Trophoblast cell (in vitro differentiated cells and primary cell): ENCODE measurements around the gene WDR37.
A peak's percentile ranks its signal among the peaks of the same experiment; 100 is the strongest.

Experiments used
- DNase-seq, 2 donors: peaks; one replicate each; pipeline ENCODE4 v3.0.0-alpha.2; 2016
- H2AFZ ChIP-seq: 2 replicates; pipeline ENCODE4 v1.6.1; 2013; ENCODE audit warnings: low read length, moderate library complexity, mild to moderate bottlenecking; ENCODE audit not compliant: insufficient read depth, poor library complexity
- H2AK5ac ChIP-seq: 2 replicates; pipeline ENCODE4 v1.6.1; 2013; ENCODE audit warnings: mild to moderate bottlenecking, low read length
- H2BK120ac ChIP-seq: 2 replicates; pipeline ENCODE4 v1.6.1; 2013; ENCODE audit warnings: low read length, mild to moderate bottlenecking, moderate library complexity; ENCODE audit not compliant: insufficient read depth, poor library complexity
- H2BK12ac ChIP-seq: 2 replicates; pipeline ENCODE4 v1.6.1; 2013; ENCODE audit warnings: mild to moderate bottlenecking, low read length, moderate library complexity
- H2BK5ac ChIP-seq: 2 replicates; pipeline ENCODE4 v1.6.1; 2013; ENCODE audit warnings: low read length, low read depth, moderate library complexity, mild to moderate bottlenecking; ENCODE audit not compliant: poor library complexity
- H3K14ac ChIP-seq: 2 replicates; pipeline ENCODE4 v1.6.1; 2013; ENCODE audit warnings: mild to moderate bottlenecking, low read length
- H3K18ac ChIP-seq: 2 replicates; pipeline ENCODE4 v1.6.1; 2013; ENCODE audit warnings: mild to moderate bottlenecking, low read length
- H3K23ac ChIP-seq: 2 replicates; pipeline ENCODE4 v1.6.1; 2013; ENCODE audit warnings: low read length
- H3K27ac ChIP-seq: 2 replicates; pipeline ENCODE4 v1.5.1; 2013; ENCODE audit warnings: low read depth, mild to moderate bottlenecking, inconsistent platforms, low read length, moderate library complexity
- H3K27me3 ChIP-seq: 2 replicates; pipeline ENCODE4 v1.6.1; 2013; ENCODE audit warnings: inconsistent platforms, mild to moderate bottlenecking, low read length, moderate library complexity; ENCODE audit not compliant: insufficient read depth
- H3K36me3 ChIP-seq, 2 experiments: 1 replicate in 1 of 2; 2 replicates in 1 of 2; pipeline ENCODE4 v1.6.1; 2013; ENCODE audit warnings: low read length in 2 of 2, mild to moderate bottlenecking in 2 of 2, moderate library complexity in 1 of 2; ENCODE audit not compliant: insufficient read depth in 2 of 2, control insufficient read depth in 1 of 2
- H3K4ac ChIP-seq: 2 replicates; pipeline ENCODE4 v1.6.1; 2013; ENCODE audit warnings: low read depth, mild to moderate bottlenecking, low read length, moderate library complexity
- H3K4me1 ChIP-seq, 2 experiments: 1 replicate in 1 of 2; 2 replicates in 1 of 2; pipeline ENCODE4 v1.6.1; 2013; ENCODE audit warnings: low read length in 2 of 2, mild to moderate bottlenecking in 2 of 2, moderate library complexity in 1 of 2; ENCODE audit not compliant: insufficient read depth in 2 of 2, control insufficient read depth in 1 of 2
- H3K4me2 ChIP-seq: 2 replicates; pipeline ENCODE4 v1.6.1; 2013; ENCODE audit warnings: inconsistent platforms, mild to moderate bottlenecking, low read length, moderate library complexity
- H3K4me3 ChIP-seq: 2 replicates; pipeline ENCODE4 v1.5.1; 2013; ENCODE audit warnings: mild to moderate bottlenecking, low read depth, low read length, inconsistent platforms
- H3K79me1 ChIP-seq: one replicate; pipeline ENCODE4 v1.6.1; 2013; ENCODE audit warnings: low read length
- H3K79me2 ChIP-seq: 2 replicates; pipeline ENCODE4 v1.6.1; 2013; ENCODE audit warnings: low read length, mild to moderate bottlenecking; ENCODE audit not compliant: control insufficient read depth, insufficient read depth, poor library complexity
- H3K9ac ChIP-seq: 2 replicates; pipeline ENCODE4 v1.6.1; 2013; ENCODE audit warnings: mild to moderate bottlenecking, low read length
- H3K9me3 ChIP-seq: 2 replicates; pipeline ENCODE4 v1.6.1; 2013; ENCODE audit warnings: low read depth, mild to moderate bottlenecking, control low read depth, inconsistent platforms, low read length; ENCODE audit not compliant: insufficient read depth
- H4K12ac ChIP-seq: 2 replicates; pipeline ENCODE4 v1.6.1; 2013; ENCODE audit warnings: low read depth, mild to moderate bottlenecking, low read length, moderate library complexity
- H4K8ac ChIP-seq: 2 replicates; pipeline ENCODE4 v1.6.1; 2013; ENCODE audit warnings: low read depth, mild to moderate bottlenecking, low read length, moderate library complexity
- H4K91ac ChIP-seq: one replicate; pipeline ENCODE4 v1.6.1; 2013; ENCODE audit warnings: low read depth, mild to moderate bottlenecking, low read length, moderate library complexity
- WGBS: extraction: QIAGEN DNeasy Blood & Tissue Kit; methylation state at CpG from one replicate; pipeline ENCODE4 v1.1.7; 2013; ENCODE audit warnings: missing lambda C conversion rate; ENCODE audit not compliant: insufficient read length, insufficient coverage; ENCODE audit errors: extremely low coverage; 5-methylcytosine and 5-hydroxymethylcytosine counted together

WDR37 gene

GRCh38 chr10:1074052-1074747, 18.0 kb downstream of the WDR37 start:
- Histone ChIP-seq H3K4ac (no peak overlapping the region), H2AK5ac (no peak overlapping the region), H3K27me3 (no peaks in the 10 kb centered on the region), H3K18ac (no peak overlapping the region), H3K79me1 (no peaks in the 10 kb centered on the region), H4K8ac (no peak overlapping the region), H3K9ac (no peak overlapping the region), H4K12ac (no peak overlapping the region), H3K27ac (no peak overlapping the region), H4K91ac (no peak overlapping the region), H3K14ac (no peak overlapping the region), H3K23ac (no peak overlapping the region), H3K36me3 (peaks cover 17 to 20% of the 10 kb centered on the region in 2 experiments), H3K4me2 (no peak overlapping the region), H3K9me3 (no peaks in the 10 kb centered on the region), H2AFZ (no peak overlapping the region), H3K79me2 (no peaks in the 10 kb centered on the region), H2BK120ac (no peak overlapping the region), H3K4me1 (peaks cover 0 to 2% of the 10 kb centered on the region in 2 experiments), H3K4me3 (no peak overlapping the region), H2BK12ac (no peak overlapping the region), H2BK5ac (no peak overlapping the region)
- no CpG with 5 or more reads among the region's 24 CpGs for WGBS
- no peak for DNase-seq

GRCh38 chr10:1074748-1075308, 18.6 kb downstream of the WDR37 start:
- Histone ChIP-seq H3K4me2 (no peak overlapping the region), H3K9ac (no peak overlapping the region), H3K27me3 (no peaks in the 10 kb centered on the region), H2BK12ac (no peak overlapping the region), H3K4me3 (no peak overlapping the region), H3K79me1 (no peaks in the 10 kb centered on the region), H3K14ac (no peak overlapping the region), H2BK5ac (no peak overlapping the region), H3K9me3 (no peaks in the 10 kb centered on the region), H3K23ac (no peak overlapping the region), H4K8ac (no peak overlapping the region), H3K18ac (no peak overlapping the region), H2AK5ac (no peak overlapping the region), H3K27ac (no peak overlapping the region), H3K79me2 (no peaks in the 10 kb centered on the region), H2AFZ (no peak overlapping the region), H3K4me1 (peaks cover 0 to 2% of the 10 kb centered on the region in 2 experiments), H2BK120ac (no peak overlapping the region), H4K91ac (no peak overlapping the region), H3K4ac (no peak overlapping the region), H4K12ac (no peak overlapping the region), H3K36me3 (peaks cover 17 to 23% of the 10 kb centered on the region in 2 experiments)
- WGBS = no CpG with 5 or more reads among the region's 18 CpGs
- peak in 1 of 2 donors; percentile 14 for DNase-seq

GRCh38 chr10:1078668-1079067, 22.5 kb downstream of the WDR37 start:
- Histone ChIP-seq H2AFZ (no peak overlapping the region), H3K4me2 (no peak overlapping the region), H3K4ac (no peak overlapping the region), H3K9me3 (no peaks in the 10 kb centered on the region), H3K23ac (no peak overlapping the region), H3K79me1 (no peaks in the 10 kb centered on the region), H2BK12ac (no peak overlapping the region), H2BK5ac (no peak overlapping the region), H3K14ac (no peak overlapping the region), H3K79me2 (no peaks in the 10 kb centered on the region), H3K9ac (no peak overlapping the region), H3K36me3 (peaks cover 19 to 26% of the 10 kb centered on the region in 2 experiments), H3K27ac (no peak overlapping the region), H3K18ac (no peak overlapping the region), H4K8ac (no peak overlapping the region), H2AK5ac (no peak overlapping the region), H2BK120ac (no peak overlapping the region), H3K4me1 (no peaks in the 10 kb centered on the region), H3K27me3 (no peaks in the 10 kb centered on the region), H4K12ac (no peak overlapping the region), H3K4me3 (no peak overlapping the region), H4K91ac (no peak overlapping the region)
- no peak for DNase-seq

GRCh38 chr10:1083581-1083980, 27.4 kb downstream of the WDR37 start:
- Histone ChIP-seq H2AFZ (no peak overlapping the region), H3K36me3 (peaks cover 27 to 39% of the 10 kb centered on the region in 2 experiments)
- no peak for DNase-seq

More at GRCh38 chr10:1083581-1083980, 27.4 kb downstream of the WDR37 start:
- no peak overlapping the region for H3K27ac ChIP-seq
- no peak overlapping the region for H3K9ac ChIP-seq
- no peak overlapping the region for H3K4me3 ChIP-seq
- no peak overlapping the region for H3K4me2 ChIP-seq
- no peak overlapping the region for H3K14ac ChIP-seq
- H3K18ac ChIP-seq = no peak overlapping the region
- WGBS = no CpG with 5 or more reads among the region's 17 CpGs
- no peak overlapping the region for H4K91ac ChIP-seq
- no peaks in the 10 kb centered on the region for H3K79me1 ChIP-seq
- H3K79me2 ChIP-seq = no peaks in the 10 kb centered on the region
- H3K9me3 ChIP-seq = peaks cover 4% of the 10 kb centered on the region
- no peak overlapping the region for H3K4ac ChIP-seq
- H4K12ac ChIP-seq = no peak overlapping the region
- no peak overlapping the region for H2BK120ac ChIP-seq
- no peak overlapping the region for H2BK5ac ChIP-seq
- H2AK5ac ChIP-seq = no peak overlapping the region
- H3K27me3 ChIP-seq = no peaks in the 10 kb centered on the region
- no peaks in the 10 kb centered on the region for H3K4me1 ChIP-seq
- no peak overlapping the region for H3K23ac ChIP-seq
- no peak overlapping the region for H2BK12ac ChIP-seq
- H4K8ac ChIP-seq = no peak overlapping the region
